Caco-2 (cell line): Measurements from ENCODE around the gene DHRSX. TPM values are rescaled to one million over a fixed set of nuclear protein-coding genes. Genes with fewer than 3 reads are reported as not detected.

Source experiments
- BruUV-seq: library from RNA; stranded (reverse); fragments of 400-500 nt; replicated peaks from 2 replicates; lab custom pipeline; 2021; lab: Mats Ljungman, UMichigan
- CTCF ChIA-PET: fragments of 300-600 bp; sonication (Branson Sonifier 250); formaldehyde crosslinking; loops from one replicate; lab custom pipeline; 2022; ENCODE audit warnings: antibody characterized with exemption; lab: Charles Lee
- POLR2A ChIA-PET: fragments of 300-600 bp; sonication (Branson Sonifier 250); formaldehyde crosslinking; loops from one replicate; lab custom pipeline; 2022; ENCODE audit warnings: antibody characterized with exemption; lab: Charles Lee
- DNase-seq, 2 experiments: peaks; one replicate each; pipeline versions ENCODE4 v3.0.0 to v3.0.0-alpha.2; 2020 to 2022
- H3K27me3 ChIP-seq: replicated peaks from 2 replicates; pipeline ENCODE4 v1.6.0; 2011; ENCODE audit warnings: low read length; ENCODE audit not compliant: control insufficient read depth, insufficient read depth
- H3K36me3 ChIP-seq: 2 replicates; pipeline ENCODE4 v1.5.1; 2011; ENCODE audit warnings: low read length; ENCODE audit not compliant: control insufficient read depth, insufficient read depth
- H3K4me1 ChIP-seq: fragments of 250-450 bp; sonication (Bioruptor Pico); 2 replicates; pipeline ENCODE4 v1.5.1; 2020; ENCODE audit warnings: mild to moderate bottlenecking
- H3K4me3 ChIP-seq: 2 replicates; pipeline ENCODE4 v1.5.1; 2011; ENCODE audit warnings: low read depth, mild to moderate bottlenecking, control low read depth, low read length
- H3K9me3 ChIP-seq: fragments of 250-450 bp; sonication (Bioruptor Pico); 2 replicates; pipeline ENCODE4 v1.5.1; 2020; ENCODE audit warnings: mild to moderate bottlenecking, moderate library complexity
- H3K27ac Mint-ChIP-seq: one replicate; pipeline ENCODE4 v1.8.0; 2022; ENCODE audit warnings: mixed read lengths; ENCODE audit not compliant: unreplicated experiment
- H3K27me3 Mint-ChIP-seq: one replicate; pipeline ENCODE4 v1.8.0; 2022; ENCODE audit warnings: mixed read lengths; ENCODE audit not compliant: insufficient read depth, unreplicated experiment
- H3K36me3 Mint-ChIP-seq: one replicate; pipeline ENCODE4 v1.8.0; 2022; ENCODE audit warnings: mild to moderate bottlenecking, mixed read lengths; ENCODE audit not compliant: insufficient read depth, unreplicated experiment
- H3K4me1 Mint-ChIP-seq: one replicate; pipeline ENCODE4 v1.8.0; 2022; ENCODE audit warnings: low read depth, mixed read lengths; ENCODE audit not compliant: unreplicated experiment
- H3K4me3 Mint-ChIP-seq: one replicate; pipeline ENCODE4 v1.8.0; 2022; ENCODE audit warnings: mild to moderate bottlenecking, moderate library complexity, mixed read lengths; ENCODE audit not compliant: unreplicated experiment
- H3K9me3 Mint-ChIP-seq: one replicate; pipeline ENCODE4 v1.8.0; 2022; ENCODE audit warnings: mixed read lengths; ENCODE audit not compliant: unreplicated experiment
- intact Hi-C: fragments of 100-400 bp; cut with micrococcal nuclease; formaldehyde crosslinking; loops from one replicate; pipeline ENCODE4 v1.10.0; 2022; ENCODE audit not compliant: unreplicated experiment
- total RNA-seq: library from RNA; stranded (reverse); gene quantifications from 2 replicates; pipeline ENCODE4 v1.2.3, GENCODE V29; 2022
- TF ChIP-seq, protein P1 (sequence below), 2 experiments: fragments of 200-600 bp in 1 of 2; IDR thresholded peaks; 1 replicate in 1 of 2; 2 replicates in 1 of 2; pipeline versions ENCODE4 v1.5.1 to v1.8.0; 2011 to 2022; ENCODE audit warnings: antibody characterized with exemption in 1 of 2, control low read depth in 1 of 2, inconsistent platforms in 1 of 2, low read depth in 1 of 2, low read length in 1 of 2, mild to moderate bottlenecking in 1 of 2, moderate library complexity in 1 of 2; ENCODE audit not compliant: insufficient read depth in 1 of 2, severe bottlenecking in 1 of 2, unreplicated experiment in 1 of 2

DHRSX gene
- total RNA-seq, 1 experiment from 2014 or later: 64.1 TPM

DNA sequence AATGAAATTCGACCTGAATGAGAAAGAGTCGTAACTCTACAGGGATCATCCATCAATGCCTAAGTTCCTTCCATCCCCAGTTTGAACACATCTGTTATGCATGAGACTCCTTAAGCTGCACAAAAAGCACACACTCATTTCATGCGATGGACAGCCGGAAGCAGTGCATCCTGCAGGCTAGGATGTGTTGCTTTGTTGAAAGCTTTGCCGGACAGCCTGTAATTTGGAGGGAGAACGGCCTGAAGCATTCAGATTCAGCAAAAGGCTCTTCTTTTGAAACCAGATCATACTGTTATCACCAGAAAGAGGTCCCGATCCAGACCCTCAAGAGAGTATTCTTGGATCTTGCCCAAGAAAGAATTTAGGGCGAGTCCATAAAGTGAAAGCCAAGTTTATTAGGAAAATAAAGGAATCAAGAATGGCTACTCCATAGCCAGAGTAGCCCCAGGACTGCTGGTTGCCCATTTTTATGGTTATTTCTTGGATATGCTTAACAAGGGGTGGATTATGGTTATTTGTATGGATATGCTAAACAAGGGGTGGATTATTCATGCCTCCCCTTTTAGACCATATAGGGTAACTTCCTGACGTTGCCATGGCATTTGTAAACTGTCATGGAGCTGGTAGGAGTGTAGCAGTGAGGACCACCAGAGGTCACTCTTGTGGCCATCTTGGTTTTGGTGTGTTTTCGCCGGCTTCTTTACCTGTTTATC lies 48.1 kb upstream of the DHRSX start:
- peaks cover 14% of the 10 kb centered on the region for H3K4me1 Mint-ChIP-seq
- Histone ChIP-seq H3K4me3 (no peak overlapping the region), H3K36me3 (no peaks in the 10 kb centered on the region), H3K27me3 (no peaks in the 10 kb centered on the region), H3K4me1 (peaks cover 21% of the 10 kb centered on the region), H3K9me3 (no peaks in the 10 kb centered on the region)
- peaks cover 12% of the 10 kb centered on the region for H3K36me3 Mint-ChIP-seq
- peaks cover 15% of the 10 kb centered on the region for H3K9me3 Mint-ChIP-seq
- H3K4me3 Mint-ChIP-seq: no peak overlapping the region
- intact Hi-C loops: no loop called here
- POLR2A ChIA-PET: no interaction called here
- H3K27me3 Mint-ChIP-seq: no peaks in the 10 kb centered on the region
- no TSS peak for BruUV-seq
- no peak overlapping the region for H3K27ac Mint-ChIP-seq
- no peak for DNase-seq
- CTCF ChIA-PET: no interaction called here
- TF ChIP-seq, protein P1, sequence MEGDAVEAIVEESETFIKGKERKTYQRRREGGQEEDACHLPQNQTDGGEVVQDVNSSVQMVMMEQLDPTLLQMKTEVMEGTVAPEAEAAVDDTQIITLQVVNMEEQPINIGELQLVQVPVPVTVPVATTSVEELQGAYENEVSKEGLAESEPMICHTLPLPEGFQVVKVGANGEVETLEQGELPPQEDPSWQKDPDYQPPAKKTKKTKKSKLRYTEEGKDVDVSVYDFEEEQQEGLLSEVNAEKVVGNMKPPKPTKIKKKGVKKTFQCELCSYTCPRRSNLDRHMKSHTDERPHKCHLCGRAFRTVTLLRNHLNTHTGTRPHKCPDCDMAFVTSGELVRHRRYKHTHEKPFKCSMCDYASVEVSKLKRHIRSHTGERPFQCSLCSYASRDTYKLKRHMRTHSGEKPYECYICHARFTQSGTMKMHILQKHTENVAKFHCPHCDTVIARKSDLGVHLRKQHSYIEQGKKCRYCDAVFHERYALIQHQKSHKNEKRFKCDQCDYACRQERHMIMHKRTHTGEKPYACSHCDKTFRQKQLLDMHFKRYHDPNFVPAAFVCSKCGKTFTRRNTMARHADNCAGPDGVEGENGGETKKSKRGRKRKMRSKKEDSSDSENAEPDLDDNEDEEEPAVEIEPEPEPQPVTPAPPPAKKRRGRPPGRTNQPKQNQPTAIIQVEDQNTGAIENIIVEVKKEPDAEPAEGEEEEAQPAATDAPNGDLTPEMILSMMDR (IDR thresholded peaks at IDR 0.05; ENCODE audit: insufficient read depth in 1 of 2, low read depth in 1 of 2, low read length in 1 of 2, severe bottlenecking in 1 of 2, unreplicated experiment in 1 of 2): no peak

DNA sequence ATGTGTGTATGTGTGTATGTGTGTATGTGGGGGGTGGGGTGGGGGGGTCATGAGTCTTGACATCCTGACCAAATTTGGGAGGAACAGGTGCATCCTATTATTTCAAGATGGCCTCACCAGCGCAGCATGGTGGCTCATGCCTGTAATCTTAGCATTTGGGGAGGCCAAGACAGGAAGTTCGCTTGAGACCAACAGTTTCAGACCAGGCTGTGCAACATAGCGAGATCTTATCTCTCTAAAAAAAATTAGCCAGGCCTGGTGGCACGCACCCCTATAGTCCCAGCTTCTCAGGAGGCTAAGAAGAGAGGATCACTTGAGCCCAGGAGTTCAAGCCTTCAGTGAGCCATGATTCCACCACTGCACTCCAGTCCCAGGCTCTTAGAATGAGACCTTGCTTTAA lies 47.0 kb upstream of the DHRSX start:
- Mint-ChIP-seq H3K36me3 (peaks cover 11% of the 10 kb centered on the region), H3K27ac (no peak overlapping the region), H3K4me3 (no peak overlapping the region), H3K27me3 (no peaks in the 10 kb centered on the region), H3K4me1 (peaks cover 12% of the 10 kb centered on the region), H3K9me3 (peaks cover 15% of the 10 kb centered on the region)
- Histone ChIP-seq H3K4me1 (peaks cover 13% of the 10 kb centered on the region), H3K4me3 (no peak overlapping the region), H3K9me3 (no peaks in the 10 kb centered on the region), H3K27me3 (no peaks in the 10 kb centered on the region), H3K36me3 (no peaks in the 10 kb centered on the region)
- intact Hi-C loops: no loop called here
- CTCF ChIA-PET: no interaction called here
- TF ChIP-seq, protein P1 (IDR thresholded peaks at IDR 0.05; ENCODE audit: insufficient read depth in 1 of 2, low read depth in 1 of 2, low read length in 1 of 2, severe bottlenecking in 1 of 2, unreplicated experiment in 1 of 2): no peak
- DNase-seq: no peak
- POLR2A ChIA-PET: no interaction called here
- BruUV-seq: no TSS peak

DNA sequence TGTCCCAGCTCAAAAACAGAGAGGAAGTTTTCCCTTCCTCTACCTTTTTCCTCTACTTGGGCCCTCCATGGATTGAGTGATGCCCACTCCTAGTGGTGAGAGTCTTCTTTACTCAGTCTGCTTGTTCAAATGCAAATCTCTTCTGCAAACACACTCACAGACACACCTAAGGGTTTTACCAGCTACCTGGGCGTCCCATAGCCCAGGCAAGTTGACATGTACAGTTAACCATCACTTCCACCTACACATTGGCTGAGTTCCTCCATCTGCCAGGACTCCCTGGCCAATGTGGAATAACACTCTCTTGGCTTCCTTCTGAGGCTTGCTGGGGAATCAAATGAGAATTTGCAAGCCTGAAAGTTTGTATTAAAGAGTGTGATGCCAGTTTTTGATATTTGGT lies 45.7 kb upstream of the DHRSX start:
- TF ChIP-seq, protein P1 (IDR thresholded peaks at IDR 0.05; ENCODE audit: insufficient read depth in 1 of 2, low read depth in 1 of 2, low read length in 1 of 2, severe bottlenecking in 1 of 2, unreplicated experiment in 1 of 2): no peak
- Histone ChIP-seq H3K9me3 (no peaks in the 10 kb centered on the region), H3K27me3 (no peaks in the 10 kb centered on the region), H3K4me3 (no peak overlapping the region), H3K4me1 (peaks cover 4% of the 10 kb centered on the region), H3K36me3 (no peaks in the 10 kb centered on the region)
- BruUV-seq: no TSS peak
- Mint-ChIP-seq H3K27ac (no peak overlapping the region), H3K36me3 (peaks cover 6% of the 10 kb centered on the region), H3K4me3 (no peak overlapping the region), H3K9me3 (peaks cover 15% of the 10 kb centered on the region), H3K4me1 (peaks cover 8% of the 10 kb centered on the region), H3K27me3 (no peaks in the 10 kb centered on the region)
- ChIA-PET CTCF (no interaction called here), POLR2A (no interaction called here)
- intact Hi-C loops: no loop called here
- no peak for DNase-seq
